HEK293 (cell line): ENCODE measurements around the gene TTN.

Experiments
- ZNF121 ChIP-seq: fragments of 450-650 bp; formaldehyde crosslinking; IDR thresholded peaks from 2 replicates; pipeline ENCODE4 v1.5.1; 2016; ENCODE audit warnings: missing biosample characterization, missing genetic modification characterization
- ZNF23 ChIP-seq: fragments of 450-650 bp; formaldehyde crosslinking; IDR thresholded peaks from 2 replicates; pipeline ENCODE4 v1.5.1; 2016; ENCODE audit warnings: missing biosample characterization, missing genetic modification characterization, borderline replicate concordance
- ZNF561 ChIP-seq: fragments of 450-650 bp; IDR thresholded peaks from 2 replicates; pipeline ENCODE4 v1.5.1; 2018; ENCODE audit warnings: missing biosample characterization, missing genetic modification characterization, borderline replicate concordance
- TF ChIP-seq, protein P1 (sequence below): fragments of 450-650 bp; formaldehyde crosslinking; IDR thresholded peaks from 2 replicates; pipeline ENCODE4 v1.5.1; 2016; ENCODE audit warnings: missing biosample characterization, missing genetic modification characterization
- TF ChIP-seq, protein P2 (sequence below): fragments of 450-650 bp; formaldehyde crosslinking; IDR thresholded peaks from 2 replicates; pipeline ENCODE4 v1.5.1; 2016; ENCODE audit warnings: missing biosample characterization, missing genetic modification characterization

DNA sequence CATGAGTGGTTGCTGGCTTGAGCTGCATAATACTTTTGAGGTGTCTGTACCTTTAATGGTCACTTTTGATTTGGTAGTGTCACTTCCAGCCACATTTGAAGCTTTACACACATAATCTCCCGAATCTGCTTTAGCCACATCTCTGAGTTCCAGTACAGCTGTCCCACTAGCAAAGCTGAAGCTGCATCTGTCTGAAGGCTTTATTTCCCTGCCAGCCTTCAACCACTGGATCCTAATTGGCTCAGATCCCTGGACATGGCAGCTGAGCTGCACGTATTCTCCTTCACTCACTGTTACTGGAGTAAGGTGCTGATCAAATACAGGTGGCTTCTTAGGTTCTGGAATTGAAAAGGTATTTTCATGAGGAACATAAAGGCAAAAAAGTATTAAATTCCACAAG is 99.7 kb downstream of the TTN start:
- TF ChIP-seq ZNF121 (tag by site-specific recombination) (no peak), ZNF23 (tag by site-specific recombination) (no peak), ZNF561 (no peak)
- TF ChIP-seq, protein P1, sequence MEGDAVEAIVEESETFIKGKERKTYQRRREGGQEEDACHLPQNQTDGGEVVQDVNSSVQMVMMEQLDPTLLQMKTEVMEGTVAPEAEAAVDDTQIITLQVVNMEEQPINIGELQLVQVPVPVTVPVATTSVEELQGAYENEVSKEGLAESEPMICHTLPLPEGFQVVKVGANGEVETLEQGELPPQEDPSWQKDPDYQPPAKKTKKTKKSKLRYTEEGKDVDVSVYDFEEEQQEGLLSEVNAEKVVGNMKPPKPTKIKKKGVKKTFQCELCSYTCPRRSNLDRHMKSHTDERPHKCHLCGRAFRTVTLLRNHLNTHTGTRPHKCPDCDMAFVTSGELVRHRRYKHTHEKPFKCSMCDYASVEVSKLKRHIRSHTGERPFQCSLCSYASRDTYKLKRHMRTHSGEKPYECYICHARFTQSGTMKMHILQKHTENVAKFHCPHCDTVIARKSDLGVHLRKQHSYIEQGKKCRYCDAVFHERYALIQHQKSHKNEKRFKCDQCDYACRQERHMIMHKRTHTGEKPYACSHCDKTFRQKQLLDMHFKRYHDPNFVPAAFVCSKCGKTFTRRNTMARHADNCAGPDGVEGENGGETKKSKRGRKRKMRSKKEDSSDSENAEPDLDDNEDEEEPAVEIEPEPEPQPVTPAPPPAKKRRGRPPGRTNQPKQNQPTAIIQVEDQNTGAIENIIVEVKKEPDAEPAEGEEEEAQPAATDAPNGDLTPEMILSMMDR (tag by site-specific recombination): no peak
- TF ChIP-seq, protein P2, sequence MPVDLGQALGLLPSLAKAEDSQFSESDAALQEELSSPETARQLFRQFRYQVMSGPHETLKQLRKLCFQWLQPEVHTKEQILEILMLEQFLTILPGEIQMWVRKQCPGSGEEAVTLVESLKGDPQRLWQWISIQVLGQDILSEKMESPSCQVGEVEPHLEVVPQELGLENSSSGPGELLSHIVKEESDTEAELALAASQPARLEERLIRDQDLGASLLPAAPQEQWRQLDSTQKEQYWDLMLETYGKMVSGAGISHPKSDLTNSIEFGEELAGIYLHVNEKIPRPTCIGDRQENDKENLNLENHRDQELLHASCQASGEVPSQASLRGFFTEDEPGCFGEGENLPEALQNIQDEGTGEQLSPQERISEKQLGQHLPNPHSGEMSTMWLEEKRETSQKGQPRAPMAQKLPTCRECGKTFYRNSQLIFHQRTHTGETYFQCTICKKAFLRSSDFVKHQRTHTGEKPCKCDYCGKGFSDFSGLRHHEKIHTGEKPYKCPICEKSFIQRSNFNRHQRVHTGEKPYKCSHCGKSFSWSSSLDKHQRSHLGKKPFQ: no peak
